Fibroblast of villous mesenchyme (primary cell): ENCODE results near the gene MAMDC4. TPM values are rescaled to one million over a fixed set of nuclear protein-coding genes. Genes with fewer than 3 reads are reported as not detected.
A peak's percentile ranks its signal among the peaks of the same experiment; 100 is the strongest.

Source experiments
- DNase-seq: peaks from one replicate; pipeline ENCODE4 v3.0.0-alpha.2; 2010; ENCODE audit warnings: low read depth
- H3K4me3 ChIP-seq: 2 replicates; pipeline ENCODE4 v1.5.1; 2011; ENCODE audit warnings: low read depth, mild to moderate bottlenecking, low read length
- total RNA-seq: library from RNA; depleted of rRNA; stranded (reverse); fragments of >200 nt; gene quantifications from 2 replicates; pipeline ENCODE4 v1.2.3, GENCODE V29; 2012
- TF ChIP-seq, protein P1 (sequence below): IDR thresholded peaks from 2 replicates; pipeline ENCODE4 v1.5.1; 2012; ENCODE audit warnings: low read depth, mild to moderate bottlenecking, low read length; ENCODE audit not compliant: insufficient read depth

Gene MAMDC4
- total RNA-seq, 1 donor: 3.0 TPM

DNA sequence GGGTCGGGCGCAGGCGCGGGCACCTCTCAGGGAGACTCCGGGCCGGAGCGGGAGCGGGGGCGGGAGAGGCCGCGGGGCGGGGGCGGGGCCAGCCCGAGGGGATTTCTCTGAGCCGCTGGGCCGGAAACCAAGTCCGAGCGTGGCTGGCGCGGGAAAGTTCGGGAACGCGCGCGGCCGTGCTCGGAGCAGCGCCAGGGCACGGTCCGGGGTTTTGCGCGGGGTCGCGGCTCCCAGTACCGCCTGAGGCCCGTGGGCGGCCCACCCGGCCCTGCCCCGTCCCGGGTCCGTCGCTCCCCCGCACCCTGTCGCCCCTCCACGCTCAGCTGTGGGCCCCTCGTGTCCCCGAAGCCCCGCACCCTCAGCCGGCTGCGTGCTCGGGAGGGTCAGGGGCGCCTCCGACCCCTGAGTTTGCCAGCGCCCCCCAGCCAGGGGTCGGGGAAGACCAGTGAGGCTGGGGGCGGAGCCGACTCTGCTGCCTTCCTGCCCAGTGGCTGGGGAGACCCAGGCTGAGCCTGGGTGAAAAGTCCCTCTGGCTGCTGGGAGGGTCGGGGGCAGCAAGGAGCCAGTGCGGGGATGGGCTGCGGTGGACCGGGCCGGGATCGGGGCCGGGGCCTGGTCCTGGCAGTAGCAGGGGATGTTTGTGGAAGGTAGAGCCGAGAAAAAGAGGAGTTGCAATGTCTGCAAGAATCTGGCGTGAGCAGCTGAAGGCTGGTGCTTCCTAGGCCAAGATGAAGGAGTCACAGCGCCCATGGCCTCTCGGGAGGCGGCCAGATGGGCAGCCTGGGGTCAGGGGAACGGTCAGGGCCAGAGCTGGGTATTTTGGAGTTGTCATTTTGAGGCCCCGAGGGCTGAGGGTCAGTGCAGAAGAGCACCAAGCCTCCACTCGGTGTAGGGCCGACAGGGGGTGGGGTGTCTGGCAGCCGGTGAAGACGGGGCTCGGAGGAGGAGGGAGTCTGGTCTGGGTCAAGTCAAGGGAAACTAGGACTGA lies 34.8 kb downstream of the MAMDC4 start:
- TF ChIP-seq, protein P1, sequence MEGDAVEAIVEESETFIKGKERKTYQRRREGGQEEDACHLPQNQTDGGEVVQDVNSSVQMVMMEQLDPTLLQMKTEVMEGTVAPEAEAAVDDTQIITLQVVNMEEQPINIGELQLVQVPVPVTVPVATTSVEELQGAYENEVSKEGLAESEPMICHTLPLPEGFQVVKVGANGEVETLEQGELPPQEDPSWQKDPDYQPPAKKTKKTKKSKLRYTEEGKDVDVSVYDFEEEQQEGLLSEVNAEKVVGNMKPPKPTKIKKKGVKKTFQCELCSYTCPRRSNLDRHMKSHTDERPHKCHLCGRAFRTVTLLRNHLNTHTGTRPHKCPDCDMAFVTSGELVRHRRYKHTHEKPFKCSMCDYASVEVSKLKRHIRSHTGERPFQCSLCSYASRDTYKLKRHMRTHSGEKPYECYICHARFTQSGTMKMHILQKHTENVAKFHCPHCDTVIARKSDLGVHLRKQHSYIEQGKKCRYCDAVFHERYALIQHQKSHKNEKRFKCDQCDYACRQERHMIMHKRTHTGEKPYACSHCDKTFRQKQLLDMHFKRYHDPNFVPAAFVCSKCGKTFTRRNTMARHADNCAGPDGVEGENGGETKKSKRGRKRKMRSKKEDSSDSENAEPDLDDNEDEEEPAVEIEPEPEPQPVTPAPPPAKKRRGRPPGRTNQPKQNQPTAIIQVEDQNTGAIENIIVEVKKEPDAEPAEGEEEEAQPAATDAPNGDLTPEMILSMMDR: no peak
- H3K4me3 ChIP-seq: peak overlapping the region; percentile 78
- peak; percentile 21 for DNase-seq

DNA sequence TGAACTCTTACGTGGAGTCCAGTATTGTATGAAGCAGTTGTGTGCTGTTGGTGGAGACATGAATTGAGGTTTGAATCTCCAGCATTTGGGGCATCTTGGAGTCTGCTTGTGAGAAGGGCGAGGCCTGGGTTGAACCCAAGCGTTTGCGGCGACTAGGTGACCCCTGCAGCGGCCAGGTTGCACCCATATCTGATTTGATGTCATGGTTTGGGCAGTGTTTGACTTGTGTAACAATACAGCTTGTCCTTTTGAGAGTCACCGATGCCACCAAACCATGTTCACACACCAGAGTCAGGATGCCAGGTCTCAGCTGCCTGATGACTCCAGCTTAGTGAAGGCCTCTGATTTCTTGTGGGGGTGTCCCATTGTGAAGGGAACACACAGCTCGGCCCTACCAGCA lies 36.3 kb downstream of the MAMDC4 start:
- no peak for DNase-seq
- TF ChIP-seq, protein P1: no peak
- no peak overlapping the region for H3K4me3 ChIP-seq

DNA sequence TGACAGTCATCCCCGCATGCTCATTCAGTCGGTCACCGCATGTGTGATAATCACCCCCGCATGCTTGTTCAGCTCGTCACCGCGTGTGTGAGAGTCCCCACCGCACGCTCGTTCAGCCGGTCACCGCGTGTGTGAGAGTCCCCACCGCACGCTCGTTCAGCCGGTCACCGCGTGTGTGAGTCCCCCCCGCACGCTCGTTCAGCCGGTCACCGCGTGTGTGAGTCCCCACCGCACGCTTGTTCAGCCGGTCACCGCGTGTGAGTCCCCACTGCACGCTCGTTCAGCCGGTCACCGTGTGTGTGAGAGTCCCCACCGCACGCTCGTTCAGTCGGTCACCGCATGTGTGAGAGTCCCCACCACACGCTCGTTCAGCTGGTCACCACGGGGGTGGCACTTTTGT lies 37.7 kb downstream of the MAMDC4 start:
- TF ChIP-seq, protein P1: no peak
- no peak overlapping the region for H3K4me3 ChIP-seq
- DNase-seq: no peak

DNA sequence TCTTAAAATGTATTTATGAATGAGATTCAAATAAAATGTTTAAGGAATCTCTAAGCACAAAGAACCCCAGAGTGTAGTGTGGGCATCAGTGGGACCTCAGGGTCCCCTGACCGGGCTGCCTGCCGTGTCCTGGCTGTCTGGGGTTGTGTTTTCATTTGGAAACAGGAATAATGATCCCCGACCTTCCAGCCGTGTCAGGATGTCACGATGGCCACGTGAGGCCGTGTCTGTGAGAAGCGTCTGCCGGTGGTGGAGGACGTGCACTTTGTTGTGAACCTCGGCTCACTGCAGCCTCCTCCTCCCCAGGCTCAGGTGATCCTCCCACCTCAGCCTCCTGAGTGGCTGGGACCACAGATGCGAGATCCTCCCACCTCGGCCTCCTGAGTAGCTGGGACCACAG lies 38.5 kb downstream of the MAMDC4 start:
- no peak for DNase-seq
- TF ChIP-seq, protein P1: no peak
- H3K4me3 ChIP-seq: no peak overlapping the region

DNA sequence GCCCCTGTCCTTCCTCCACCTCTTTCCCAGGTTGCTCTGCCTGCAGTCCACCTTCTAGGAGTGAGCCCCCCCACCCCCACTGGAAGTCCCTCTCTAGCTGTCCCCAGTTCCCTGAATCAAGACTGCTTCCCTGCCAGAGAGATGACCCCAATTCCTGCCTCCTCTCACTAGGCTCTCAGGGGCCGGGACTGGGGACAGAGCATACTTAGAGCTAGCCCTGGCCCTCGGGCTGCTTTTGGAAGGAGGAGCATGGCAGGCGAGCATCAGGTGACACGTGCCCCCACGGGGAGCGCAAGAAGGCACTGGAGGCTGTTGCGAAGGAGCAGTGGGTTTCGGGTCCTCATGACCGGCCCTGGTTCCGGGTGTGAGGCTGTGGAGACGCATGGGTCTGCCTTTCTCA lies 43.9 kb downstream of the MAMDC4 start:
- no peak overlapping the region for H3K4me3 ChIP-seq
- DNase-seq: no peak
- TF ChIP-seq, protein P1: no peak

DNA sequence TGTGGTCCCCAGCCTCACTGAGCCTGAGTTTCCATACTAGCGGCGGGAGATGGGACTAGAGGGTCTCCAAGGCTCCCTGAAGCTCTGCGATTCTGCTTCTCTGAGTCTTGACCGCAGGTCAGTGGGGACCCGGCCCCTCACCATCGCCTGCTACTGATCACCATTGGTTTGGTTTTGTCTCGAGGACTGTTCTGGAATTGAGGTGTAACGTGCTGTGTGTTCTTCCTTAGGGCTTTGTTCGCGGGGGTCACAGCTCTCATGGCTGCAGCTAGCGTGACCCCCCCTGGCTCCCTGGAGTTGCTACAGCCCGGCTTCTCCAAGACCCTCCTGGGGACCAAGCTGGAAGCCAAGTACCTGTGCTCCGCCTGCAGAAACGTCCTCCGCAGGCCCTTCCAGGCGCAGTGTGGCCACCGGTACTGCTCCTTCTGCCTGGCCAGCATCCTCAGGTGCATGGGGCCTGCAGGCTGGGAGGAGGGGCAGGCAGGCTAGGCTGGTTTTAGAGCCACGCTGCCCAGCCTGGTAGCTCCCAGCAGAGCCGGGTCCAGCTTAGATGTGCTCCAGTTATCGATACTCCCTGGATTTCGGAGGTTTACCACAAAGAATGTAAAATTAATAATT lies 46.4 kb downstream of the MAMDC4 start:
- TF ChIP-seq, protein P1: no peak
- no peak overlapping the region for H3K4me3 ChIP-seq
- DNase-seq: no peak
